Measurements from ENCODE around the gene CXCR1. TPM values are rescaled to one million over a fixed set of nuclear protein-coding genes. Genes with fewer than 3 reads are reported as not detected.

The CXCR1 gene
- total RNA-seq, 4 donors from 2014 or later, result 2.3 TPM; not detected in 3

- no peak for TF ChIP-seq CTCF (IDR thresholded peaks at IDR 0.05; ENCODE audit: low read depth)
These were observed 5.1 kb downstream of the CXCR1 start for GRCh38 chr2:218161644-218162043.

GRCh38 chr2:218155953-218156479, 10.7 kb downstream of the CXCR1 start:
- no peak for TF ChIP-seq CTCF (IDR thresholded peaks at IDR 0.05; ENCODE audit: low read depth)

GRCh38 chr2:218152777-218153176, 14.0 kb downstream of the CXCR1 start:
- TF ChIP-seq CTCF (IDR thresholded peaks at IDR 0.05; ENCODE audit: low read depth), result no peak

- no peak for TF ChIP-seq CTCF (IDR thresholded peaks at IDR 0.05; ENCODE audit: low read depth)
These were observed 14.6 kb downstream of the CXCR1 start for GRCh38 chr2:218152172-218152571.

GRCh38 chr2:218149848-218150440, 16.8 kb downstream of the CXCR1 start:
- no peak for TF ChIP-seq CTCF (IDR thresholded peaks at IDR 0.05; ENCODE audit: low read depth)

GRCh38 chr2:218149098-218149497, 17.7 kb downstream of the CXCR1 start:
- no peak for TF ChIP-seq CTCF (IDR thresholded peaks at IDR 0.05; ENCODE audit: low read depth)

GRCh38 chr2:218146056-218146455, 20.7 kb downstream of the CXCR1 start:
- no peak for TF ChIP-seq CTCF (IDR thresholded peaks at IDR 0.05; ENCODE audit: low read depth)

All from subcutaneous adipose tissue (tissue), 4 donors.